Activated CD4-positive, CD25-positive, alpha-beta regulatory T cell (primary cell): ENCODE results near the gene FGD3.
"Not testable (repeated sequence)": the region's sequence is repeated elsewhere in the genome, so short reads cannot be mapped to it uniquely, and the experiment has no call there.

Source experiments
- DNase-seq, 4 experiments: peaks; one replicate each; lab custom pipeline; 2025; lab: John Stamatoyannopoulos, UW

Gene FGD3, protein sequence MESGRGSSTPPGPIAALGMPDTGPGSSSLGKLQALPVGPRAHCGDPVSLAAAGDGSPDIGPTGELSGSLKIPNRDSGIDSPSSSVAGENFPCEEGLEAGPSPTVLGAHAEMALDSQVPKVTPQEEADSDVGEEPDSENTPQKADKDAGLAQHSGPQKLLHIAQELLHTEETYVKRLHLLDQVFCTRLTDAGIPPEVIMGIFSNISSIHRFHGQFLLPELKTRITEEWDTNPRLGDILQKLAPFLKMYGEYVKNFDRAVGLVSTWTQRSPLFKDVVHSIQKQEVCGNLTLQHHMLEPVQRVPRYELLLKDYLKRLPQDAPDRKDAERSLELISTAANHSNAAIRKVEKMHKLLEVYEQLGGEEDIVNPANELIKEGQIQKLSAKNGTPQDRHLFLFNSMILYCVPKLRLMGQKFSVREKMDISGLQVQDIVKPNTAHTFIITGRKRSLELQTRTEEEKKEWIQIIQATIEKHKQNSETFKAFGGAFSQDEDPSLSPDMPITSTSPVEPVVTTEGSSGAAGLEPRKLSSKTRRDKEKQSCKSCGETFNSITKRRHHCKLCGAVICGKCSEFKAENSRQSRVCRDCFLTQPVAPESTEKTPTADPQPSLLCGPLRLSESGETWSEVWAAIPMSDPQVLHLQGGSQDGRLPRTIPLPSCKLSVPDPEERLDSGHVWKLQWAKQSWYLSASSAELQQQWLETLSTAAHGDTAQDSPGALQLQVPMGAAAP

DNA sequence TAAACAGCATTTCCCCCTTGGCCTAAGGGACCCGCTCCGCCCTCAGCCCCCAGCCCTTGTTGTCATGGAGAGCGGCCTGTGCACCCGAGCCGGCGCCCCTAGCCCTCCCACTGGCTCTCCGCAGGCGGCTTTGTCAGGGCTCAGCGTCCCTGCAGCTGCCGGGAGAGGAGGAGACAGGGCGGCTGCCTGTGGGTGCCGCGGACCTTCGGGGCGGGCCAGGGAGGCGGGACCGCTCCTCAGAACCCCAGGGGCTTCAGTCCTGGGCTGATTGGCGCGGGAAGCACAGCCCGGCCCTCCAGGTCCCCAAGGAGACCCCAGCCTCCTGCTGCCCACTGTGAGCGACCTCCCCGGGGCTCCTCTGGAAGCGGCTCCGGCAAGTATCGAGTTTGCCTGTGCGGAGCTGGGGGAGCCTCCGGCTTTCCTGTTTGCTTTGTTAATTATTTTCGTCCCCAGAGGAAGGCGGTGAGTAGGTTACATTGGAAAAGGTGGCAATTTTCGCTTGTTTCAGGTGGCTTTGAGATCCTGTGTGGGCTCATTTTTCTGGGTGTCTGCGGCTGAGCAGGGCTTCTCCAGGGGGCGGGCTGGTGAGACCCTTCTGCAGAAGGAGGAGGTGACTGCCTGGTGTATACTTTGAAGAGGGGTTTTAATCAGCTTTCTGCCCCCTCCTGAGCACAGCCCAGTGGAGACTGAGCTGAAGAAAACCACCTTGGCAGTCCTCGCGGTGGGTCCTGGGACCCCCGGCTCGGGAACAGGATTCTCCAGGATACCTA, at the start of gene FGD3:
FGD3 (plus strand) TSS at position 256 of the 770 bp plus-strand sequence. CDS start 28,734 bp downstream, outside the sequence.
- DNase-seq, result no peak

DNA sequence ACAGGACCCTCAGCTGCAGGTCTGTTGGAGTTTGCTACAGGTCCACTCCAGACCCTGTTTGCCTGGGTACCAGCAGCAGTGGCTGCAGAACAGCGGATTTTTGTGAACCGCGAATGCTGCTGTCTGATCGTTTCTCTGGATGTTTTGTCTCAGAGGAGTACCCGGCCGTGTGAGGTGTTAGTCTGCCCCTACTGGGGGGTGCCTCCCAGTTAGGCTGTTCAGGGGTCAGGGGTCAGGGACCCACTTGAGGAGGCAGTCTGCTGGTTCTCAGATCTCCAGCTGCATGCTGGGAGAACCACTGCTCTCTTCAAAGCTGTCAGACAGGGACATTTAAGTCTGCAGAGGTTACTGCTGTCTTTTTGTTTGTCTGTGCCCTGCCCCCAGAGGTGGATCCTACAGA, 42.2 kb upstream of the FGD3 start:
- DNase-seq, result not testable (repeated sequence)

DNA sequence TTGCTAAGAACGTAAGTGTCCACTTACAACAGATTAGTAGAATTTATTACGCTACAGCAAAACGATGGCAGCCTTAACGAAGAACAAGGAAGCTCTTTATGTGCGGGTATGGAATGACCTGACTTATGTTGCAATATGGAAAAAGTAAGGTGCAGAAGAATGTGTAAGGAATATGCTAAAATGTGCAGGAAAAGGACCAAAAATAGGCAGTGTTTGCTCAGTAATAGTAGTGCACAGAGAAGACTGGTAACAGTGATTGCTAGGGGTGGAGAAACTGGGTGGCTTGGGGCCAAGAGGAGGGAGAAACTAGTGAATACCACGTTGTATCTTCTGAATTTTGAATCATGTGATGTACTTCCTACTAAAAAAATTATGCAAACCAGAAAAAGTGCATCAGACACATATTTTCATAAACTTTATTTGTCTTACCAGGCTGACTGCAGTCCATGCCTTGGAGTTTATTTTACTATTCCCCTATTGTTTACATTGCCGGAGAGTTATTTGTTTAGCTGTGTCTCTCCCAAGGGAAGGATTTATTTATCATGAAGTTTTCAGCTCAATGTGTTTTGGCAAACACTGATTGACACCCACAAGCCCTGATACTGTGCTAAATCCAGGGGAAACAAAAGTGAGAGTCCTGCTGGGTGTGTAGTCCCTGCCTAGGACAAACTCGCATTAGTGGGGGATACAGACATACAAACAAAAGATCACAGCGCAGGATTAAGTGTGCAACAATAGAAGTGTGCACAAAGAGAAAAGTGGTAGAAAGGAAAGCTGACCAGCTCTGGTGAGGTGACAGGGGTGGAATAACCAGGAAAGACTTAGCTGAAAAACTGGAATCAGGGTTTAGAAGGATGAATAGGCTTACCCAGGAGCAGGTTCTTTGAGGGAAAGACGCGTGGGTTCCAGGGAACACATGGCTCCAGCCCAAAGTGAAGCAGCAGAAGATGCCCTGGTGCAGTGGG, 35.5 kb upstream of the FGD3 start:
- no peak for DNase-seq

DNA sequence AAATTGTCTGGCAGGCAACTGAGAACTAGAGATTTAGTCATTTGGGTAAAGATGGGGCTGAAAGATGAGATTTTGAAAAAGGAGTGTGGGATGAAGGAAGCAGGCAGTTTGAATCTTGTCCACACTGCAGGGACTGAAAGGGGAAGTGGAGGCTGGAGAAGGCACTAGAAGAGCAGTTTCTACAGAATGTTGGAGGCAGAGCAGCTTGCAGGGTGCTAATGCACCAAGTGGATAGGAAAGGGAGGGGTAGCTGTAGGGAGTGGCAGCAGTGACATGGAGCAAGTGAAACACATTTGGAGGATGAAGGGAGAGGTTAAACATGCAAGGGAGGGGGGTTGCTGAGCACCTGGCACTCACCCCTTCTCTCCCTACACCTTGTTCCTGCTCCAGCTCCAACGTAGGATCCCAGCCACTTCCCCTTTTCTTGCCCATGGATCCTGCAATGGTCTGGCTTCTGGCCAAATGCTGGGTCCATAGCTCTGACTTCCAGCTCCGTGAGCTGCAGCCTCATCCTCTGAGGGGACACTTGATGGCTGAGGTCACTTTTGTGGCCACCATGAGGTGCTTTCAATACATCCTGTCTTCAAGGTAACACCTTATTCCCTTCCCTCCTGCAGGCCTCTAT, 30.0 kb upstream of the FGD3 start:
- DNase-seq, result no peak

DNA sequence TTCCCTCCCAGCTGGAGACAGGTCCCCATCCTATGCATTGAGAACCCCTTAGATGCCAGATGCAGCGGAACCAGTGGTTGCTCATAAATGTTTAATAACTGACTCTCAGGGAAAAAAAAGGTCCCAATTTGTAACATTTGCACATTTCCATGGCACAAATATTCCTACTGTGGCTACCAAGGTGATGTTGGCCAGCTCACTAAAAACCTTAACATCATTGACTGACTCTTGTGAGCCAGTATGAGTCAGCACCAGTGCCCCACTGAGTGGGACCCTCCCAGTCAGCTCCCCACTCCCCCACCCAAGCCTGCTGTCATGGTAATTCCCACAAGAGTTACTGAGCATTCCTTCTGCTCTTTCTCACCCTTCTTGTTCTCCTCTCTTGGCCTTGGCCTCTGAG, 26.9 kb upstream of the FGD3 start:
- no peak for DNase-seq

DNA sequence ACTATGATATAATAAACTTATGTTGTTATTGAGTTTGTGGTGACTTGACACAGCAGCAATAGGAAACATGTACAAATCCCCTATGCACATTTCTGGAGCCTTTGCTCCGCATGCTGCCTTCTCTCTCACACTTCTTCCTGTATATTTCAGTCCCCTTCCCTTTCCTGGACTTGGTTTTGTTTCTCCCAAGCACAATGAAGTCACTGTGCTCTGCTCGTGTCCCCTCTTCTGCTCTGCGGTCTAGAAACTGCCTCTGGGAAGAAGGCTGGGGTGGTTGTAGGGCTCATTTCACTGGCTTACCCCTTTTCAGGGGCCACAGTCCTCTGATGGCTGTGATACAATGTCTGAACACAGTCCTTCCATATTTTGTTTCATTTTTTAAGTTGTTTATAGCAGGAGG, 15.7 kb upstream of the FGD3 start:
- DNase-seq, result no peak

DNA sequence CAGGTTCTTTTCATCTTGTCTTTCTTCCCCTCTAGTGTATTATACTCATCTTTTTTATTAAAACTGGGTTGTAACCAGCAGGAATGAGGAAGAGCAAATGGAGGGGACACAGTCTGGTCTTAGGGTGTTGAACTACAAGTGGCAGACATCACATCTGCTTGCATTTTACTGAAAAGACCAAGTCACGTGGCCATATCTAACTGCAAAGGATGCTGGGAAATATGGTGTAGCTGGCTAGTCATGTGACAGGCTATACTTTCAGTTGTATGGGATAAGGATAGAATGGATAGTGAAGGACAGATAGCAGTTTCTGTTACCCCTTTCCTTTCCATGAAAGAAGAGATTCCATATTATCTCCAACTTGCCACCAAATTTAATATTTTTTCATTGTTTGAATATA, 13.0 kb upstream of the FGD3 start:
- no peak for DNase-seq

DNA sequence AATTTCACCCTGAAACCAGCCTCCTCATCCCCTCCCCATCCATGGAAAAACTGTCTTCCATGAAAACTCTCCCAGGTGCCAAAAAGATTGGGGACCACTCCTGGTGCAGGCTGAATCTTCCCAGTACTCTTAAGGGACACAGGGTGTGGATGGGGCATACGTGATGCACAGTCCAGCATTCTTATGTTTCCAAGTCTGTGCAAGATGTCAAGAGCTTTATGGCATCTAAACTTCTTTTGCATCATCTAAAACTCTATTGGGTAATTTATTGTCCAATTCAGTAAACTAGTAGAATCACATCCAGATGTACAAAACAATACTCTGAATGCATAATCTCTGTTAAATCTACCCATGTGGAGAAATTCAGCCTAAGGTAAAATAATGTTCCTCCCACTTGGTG, 9.3 kb upstream of the FGD3 start:
- DNase-seq, result no peak

DNA sequence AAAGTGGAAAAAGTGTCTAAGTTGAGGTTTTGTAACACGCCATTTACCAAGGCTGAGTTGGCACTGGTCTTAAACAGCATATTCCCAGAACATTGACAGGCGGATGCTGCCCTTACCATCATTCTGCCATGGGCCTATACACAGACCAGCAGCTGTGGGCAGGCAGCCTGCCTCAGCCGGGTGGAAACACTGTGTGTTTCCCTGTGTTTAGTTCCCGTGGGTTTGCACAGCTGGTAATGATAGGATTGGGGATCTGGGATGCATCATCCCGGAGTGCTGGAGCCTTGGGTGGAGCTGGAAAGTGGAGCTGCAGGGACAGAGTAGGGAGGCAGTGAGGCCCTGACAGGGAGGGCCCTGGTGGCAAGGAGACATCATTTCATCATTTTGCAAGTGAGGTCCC, 5.5 kb upstream of the FGD3 start:
- DNase-seq, result no peak

DNA sequence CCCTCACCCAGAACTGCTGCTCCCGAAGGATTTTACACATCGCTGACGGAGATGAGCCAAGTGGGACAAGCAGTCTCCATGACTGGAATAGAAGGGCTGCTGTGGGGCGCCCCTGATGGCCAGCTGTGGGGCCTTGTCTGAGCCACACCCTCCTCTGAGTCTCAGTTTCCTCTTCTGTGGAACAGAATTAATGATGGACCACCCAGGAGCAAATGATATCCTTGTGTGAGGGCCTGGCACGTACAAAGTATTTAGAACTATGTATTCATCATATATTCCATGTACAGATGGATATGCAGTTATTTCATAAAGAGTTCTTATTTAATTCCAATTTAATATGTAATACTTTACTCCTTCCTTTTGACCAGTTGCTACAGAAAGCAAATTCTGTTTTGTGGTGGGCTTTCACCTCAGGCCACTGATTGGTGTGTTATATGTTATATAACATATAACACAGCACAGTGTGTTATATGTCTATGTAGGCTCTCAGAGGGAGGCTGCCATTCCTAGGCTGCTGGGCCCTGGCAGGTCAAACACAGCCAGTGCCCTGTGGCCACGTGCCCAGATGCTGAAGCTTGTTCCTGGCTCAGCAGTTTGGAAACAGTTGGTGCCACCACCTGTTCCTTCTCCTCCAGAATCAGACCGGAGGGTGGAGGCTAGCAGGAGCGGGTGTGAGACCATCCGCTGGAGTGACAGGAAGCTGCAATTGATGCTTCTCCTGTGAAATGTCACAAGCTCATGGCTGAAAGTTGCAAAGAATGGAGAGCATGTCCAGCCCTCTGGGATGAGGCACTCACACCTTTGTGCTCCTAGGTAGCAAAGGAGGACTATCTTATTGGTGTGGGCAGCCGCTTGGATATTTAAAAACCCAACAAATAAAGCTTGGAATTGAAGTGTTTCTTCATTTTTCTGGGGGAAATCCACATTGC, 4.4 kb upstream of the FGD3 start:
- no peak for DNase-seq

DNA sequence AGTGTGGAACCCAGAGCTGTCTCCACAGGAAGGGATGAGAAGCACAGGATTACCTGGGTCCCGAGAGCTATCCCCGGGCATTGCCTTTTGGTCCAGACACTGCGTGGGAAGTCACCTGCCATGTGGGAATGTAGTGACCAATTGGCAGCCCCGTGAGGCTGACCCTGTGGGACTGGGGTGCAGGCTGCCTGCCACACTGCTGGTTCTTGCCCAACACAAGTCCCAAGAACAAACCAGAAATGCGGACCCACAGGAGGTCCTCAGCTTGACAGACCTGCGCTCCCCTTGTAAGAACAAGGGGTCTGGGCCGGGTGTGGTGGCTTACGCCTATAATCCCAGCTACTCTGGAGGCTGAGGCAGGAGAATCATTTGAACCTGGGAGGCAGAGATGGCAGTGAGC, 2.4 kb upstream of the FGD3 start:
- DNase-seq, result no peak

DNA sequence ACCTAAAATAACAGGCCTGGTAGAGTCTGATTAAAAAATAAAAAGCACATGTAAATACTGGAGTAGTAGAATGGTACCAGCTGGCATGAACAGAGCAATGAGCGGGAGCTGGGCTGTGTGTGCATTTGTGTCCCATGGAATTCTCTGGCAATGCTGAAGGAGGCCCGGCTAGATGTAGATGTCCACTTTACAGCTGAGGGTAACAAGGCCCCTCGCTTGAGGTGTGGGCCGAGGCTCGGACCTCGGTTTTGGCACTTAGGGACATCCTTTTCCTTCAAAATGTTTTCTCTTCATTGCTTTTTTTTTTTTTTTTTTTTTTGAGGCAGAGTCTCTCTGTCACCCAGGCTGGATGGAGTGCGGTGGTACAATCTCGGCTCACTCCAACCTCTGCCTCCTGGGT, 1.5 kb upstream of the FGD3 start:
- no peak for DNase-seq

DNA sequence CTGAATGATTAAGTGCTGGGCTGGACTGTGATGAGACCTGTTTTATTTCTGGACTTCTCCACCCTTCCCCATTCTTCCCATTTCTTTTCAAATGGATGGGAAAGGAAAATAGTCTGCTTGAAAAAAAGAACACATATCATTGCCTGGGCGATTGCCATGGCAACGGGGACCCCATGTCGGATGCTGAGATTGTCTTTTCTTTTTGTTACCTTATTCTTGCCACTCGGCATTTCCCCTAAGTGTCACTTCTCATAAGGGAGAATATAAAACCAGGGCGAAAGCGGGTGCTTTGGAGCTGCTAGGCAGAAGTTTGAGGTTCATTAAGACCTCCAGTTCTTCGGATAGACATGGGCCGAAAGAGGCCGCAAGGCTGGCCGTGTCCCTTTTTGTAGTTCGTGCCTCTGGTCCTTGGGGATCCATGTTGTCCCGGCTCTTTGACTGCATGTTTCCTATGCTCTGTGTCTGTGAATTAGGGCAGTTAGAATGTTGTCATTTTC, 763 bp downstream of the FGD3 start:
- DNase-seq, result no peak

DNA sequence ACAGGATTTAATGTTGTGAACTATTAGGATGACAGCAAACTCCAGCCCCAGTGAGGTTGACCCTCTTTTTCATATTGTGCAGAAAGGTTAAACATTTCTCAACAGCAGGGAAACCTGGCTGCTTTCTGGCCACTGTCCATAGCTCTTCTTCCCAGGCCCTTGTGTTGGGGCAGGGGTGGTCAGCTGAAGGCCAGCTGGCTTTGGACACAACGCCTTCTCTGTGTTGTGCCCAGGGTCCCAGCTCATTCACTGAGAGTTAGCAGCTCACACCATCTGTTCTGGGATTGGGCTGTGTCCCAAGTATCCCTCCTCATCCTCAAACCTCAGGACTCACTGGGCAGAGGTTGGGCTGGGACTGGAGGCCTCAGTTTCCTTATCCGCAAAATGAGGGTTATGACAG, 1.3 kb downstream of the FGD3 start:
- DNase-seq, result no peak

DNA sequence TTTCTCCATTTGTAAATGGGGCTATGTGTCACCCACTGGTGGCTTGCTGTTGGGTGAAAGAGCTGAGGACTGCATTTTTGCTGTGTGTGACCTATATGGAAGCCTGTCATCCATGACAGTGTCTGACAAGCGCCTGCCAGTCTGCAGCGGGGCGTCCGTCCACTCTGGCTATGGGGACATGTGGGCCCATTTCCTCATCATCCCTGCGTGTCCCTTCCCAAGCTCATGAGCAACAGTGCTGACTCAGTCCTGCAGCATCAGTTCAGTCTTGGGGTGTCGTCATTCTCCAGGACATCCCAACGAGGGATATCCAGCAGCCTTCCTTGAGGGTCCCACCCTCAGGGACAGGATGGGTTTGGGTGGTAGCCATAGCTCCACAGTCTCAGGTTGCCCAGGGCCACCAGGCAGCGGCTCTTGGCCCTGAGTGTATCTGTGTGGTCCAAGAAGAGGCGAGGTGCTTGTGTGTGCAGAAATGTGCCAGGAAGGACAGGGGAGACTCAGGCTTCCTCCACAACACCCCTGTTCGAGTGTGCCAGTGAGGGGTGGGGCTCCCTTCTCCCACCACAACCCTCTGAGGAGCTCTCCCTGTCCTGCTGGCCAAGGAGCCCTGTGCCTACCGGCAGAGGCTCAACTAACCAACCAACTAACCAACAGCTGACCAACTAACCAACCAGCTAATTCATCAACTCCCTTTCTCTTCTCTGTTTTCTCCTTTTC, 2.1 kb downstream of the FGD3 start:
- no peak for DNase-seq

DNA sequence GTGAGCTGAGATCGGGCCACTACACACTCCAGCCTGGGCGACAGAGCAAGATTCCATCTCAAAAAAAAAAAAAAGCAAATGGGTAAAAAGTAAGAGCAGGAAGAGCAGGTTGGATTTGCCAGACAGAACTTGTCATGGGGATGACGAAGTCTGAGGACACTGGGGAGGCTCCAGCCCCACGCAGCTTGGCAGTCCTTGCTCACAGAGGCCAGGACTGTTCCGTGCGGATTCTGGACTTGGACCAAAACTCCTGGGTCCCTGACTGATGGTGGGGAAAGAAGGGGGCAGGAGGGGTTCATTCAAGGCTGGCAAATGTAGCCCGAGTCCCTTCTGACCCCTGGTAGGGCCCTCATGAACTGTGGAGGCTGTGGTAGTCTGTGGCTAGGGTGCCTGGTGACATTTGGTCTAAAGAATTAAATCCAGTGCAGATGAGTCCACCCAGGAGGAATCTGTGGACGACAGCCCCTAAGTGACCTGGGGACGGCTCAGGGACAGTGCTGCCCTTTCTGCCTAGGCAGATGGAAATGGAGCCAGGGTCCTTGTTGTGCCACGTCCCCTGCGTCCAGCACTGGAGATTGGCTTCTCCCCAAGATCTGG, 3.1 kb downstream of the FGD3 start:
- no peak for DNase-seq

DNA sequence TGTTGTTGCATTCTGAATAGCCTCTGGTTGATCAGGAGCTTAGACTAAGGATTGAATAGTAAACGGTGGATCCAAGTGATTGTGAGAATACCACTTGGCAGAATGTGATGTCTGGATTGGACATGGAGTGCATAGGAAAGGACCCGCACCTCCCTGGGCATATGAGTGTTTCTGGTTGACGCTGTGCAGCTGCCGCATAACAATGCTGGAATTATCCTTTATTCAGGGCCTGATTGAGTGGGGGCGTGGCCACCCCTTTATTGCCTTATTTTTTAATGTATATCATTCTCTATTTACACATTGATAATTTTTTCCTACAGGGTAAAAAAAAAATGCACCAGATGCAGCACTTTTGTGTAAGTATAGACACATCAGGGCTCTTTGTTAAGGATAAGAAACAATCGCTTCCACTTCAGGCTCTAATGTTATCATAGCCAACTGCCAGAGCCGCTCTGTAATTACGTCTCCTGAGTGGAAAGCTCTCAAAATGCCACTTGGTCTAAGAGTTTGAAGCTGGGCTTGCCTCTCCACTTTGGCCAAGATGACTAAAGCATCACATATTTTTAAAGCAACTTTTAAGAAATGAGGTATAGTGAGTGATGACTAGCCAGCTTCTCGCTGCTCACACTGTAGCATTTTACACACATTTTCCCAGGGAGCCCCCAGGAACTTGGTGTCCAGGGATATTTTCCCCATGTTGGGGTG, 5.7 kb downstream of the FGD3 start:
- no peak for DNase-seq
